Upper lobe of left lung (tissue), 6 donors: ENCODE results near the gene C1orf226. TPM values are rescaled to one million over a fixed set of nuclear protein-coding genes. Genes with fewer than 3 reads are reported as not detected.
A peak's percentile ranks its signal among the peaks of the same experiment; 100 is the strongest.

ENCODE experiments used
- ATAC-seq, 2 donors: fragments of 200-7000 bp; cut with Tn5 transposase; one replicate each; pipeline ENCODE4 v1.9.1; 2022; ENCODE audit warnings: mild to moderate bottlenecking in 2 of 2, moderate library complexity in 2 of 2; ENCODE audit not compliant: low FRiP score in 2 of 2
- DNase-seq, 2 donors: peaks; one replicate each; pipeline ENCODE4 v3.0.0-alpha.2; 2019 to 2020
- H3K27ac ChIP-seq, 4 donors: fragments of 200-600 bp; sonication (generic); one replicate each; pipeline ENCODE4 v1.5.1; 2016 to 2019
- H3K27me3 ChIP-seq, 4 donors: fragments of 200-600 bp; sonication (generic); one replicate each; pipeline ENCODE4 v1.5.1; 2017 to 2019
- H3K36me3 ChIP-seq, 4 donors: fragments of 200-600 bp; sonication (generic); one replicate each; pipeline ENCODE4 v1.5.1; 2016 to 2019
- H3K4me1 ChIP-seq, 4 donors: fragments of 200-600 bp; sonication (generic); one replicate each; pipeline ENCODE4 v1.5.1; 2018 to 2019
- H3K4me3 ChIP-seq, 4 donors: fragments of 200-600 bp; sonication (generic); one replicate each; pipeline ENCODE4 v1.5.1; 2017 to 2019; ENCODE audit warnings: mild to moderate bottlenecking in 2 of 4, moderate library complexity in 1 of 4
- H3K9me3 ChIP-seq, 4 donors: fragments of 200-600 bp; sonication (generic); one replicate each; pipeline ENCODE4 v1.5.1; 2018 to 2019
- CTCF ChIP-seq, 6 experiments: fragments of 450-650 bp in 4 of 6; fragments of 200-600 bp in 2 of 6; sonication (generic) in 2 of 6; IDR thresholded peaks; one replicate each; pipeline ENCODE4 v1.5.1; 2016 to 2019; ENCODE audit warnings: antibody characterized with exemption in 6 of 6
- EP300 ChIP-seq, 4 donors: sonication (generic); formaldehyde crosslinking; IDR thresholded peaks; one replicate each; pipeline ENCODE4 v1.5.1; 2017; ENCODE audit warnings: antibody characterized with exemption in 4 of 4, control low read depth in 2 of 4
- POLR2A ChIP-seq, 4 donors: fragments of 450-650 bp; IDR thresholded peaks; one replicate each; pipeline ENCODE4 v1.5.1; 2016 to 2017; ENCODE audit warnings: antibody characterized with exemption in 4 of 4, mild to moderate bottlenecking in 2 of 4
- POLR2AphosphoS5 ChIP-seq, 2 donors: sonication (generic); formaldehyde crosslinking; IDR thresholded peaks; one replicate each; pipeline ENCODE4 v1.5.1; 2017; ENCODE audit warnings: antibody characterized with exemption in 2 of 2
- WGBS, 2 donors: methylation state at CpG; one replicate each; pipeline ENCODE4 v1.1.5; 2017 to 2018; 5-methylcytosine and 5-hydroxymethylcytosine counted together
- total RNA-seq, 6 donors: library from RNA; depleted of rRNA in 4 of 6; stranded (reverse); fragments of >200 nt in 4 of 6; gene quantifications; one replicate each; pipeline versions ENCODE4 v1.1.0 to v1.2.1, GENCODE V29; 2016 to 2021
- donor health status: DM: no; HTN: no; CAD: no; lungs with moderate emphysema.
- donor health status: DM: no; HTN: yes; CAD: no; lungs with severe emphysema.

Gene C1orf226
- total RNA-seq, 6 donors from 2014 or later: 7.2 to 16.7 (median 10.9) TPM

DNA sequence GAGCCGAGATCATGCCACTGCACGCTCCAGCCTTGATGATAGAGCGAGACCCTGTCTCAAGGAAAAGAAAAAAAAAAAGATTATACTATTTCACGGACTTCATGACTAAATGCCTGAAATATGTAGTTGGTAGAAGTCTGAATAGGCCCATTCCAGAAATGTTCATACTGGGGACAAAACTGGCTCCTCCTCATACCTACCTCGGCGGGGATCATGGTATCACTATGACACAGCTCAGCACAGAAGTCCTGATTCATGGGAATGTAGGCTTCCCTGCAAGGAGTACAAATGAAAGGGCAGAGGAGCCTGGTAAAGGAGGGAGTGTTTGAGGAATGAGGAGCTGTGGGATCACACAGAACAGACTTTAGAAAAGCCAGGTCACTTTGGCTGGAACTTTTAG, 9.9 kb upstream of the C1orf226 start:
- H3K9me3 ChIP-seq: no peaks in the 10 kb centered on the region
- DNase-seq: no peak
- WGBS, 2 donors: 92% methylated on average over 6 of the region's 6 CpGs

GRCh38 chr1:162372159-162373071, 9.1 kb upstream of the C1orf226 start:
- Histone ChIP-seq H3K4me1 (no peaks in the 10 kb centered on the region), H3K4me3 (no peak overlapping the region), H3K27ac (no peak overlapping the region), H3K27me3 (no peaks in the 10 kb centered on the region), H3K36me3 (no peaks in the 10 kb centered on the region), H3K9me3 (no peaks in the 10 kb centered on the region)
- TF ChIP-seq CTCF (IDR thresholded peaks at IDR 0.05): no peak
- TF ChIP-seq EP300 (IDR thresholded peaks at IDR 0.05): no peak
- TF ChIP-seq POLR2AphosphoS5 (IDR thresholded peaks at IDR 0.05): no peak
- no peak for TF ChIP-seq POLR2A (IDR thresholded peaks at IDR 0.05)
- 74 to 81% methylated on average over 7 to 13 of the region's 13 CpGs for WGBS, 2 donors
- DNase-seq (peak in 1 of 2 donors; percentile 21), ATAC-seq (peak in 1 of 2 donors; percentile 5)

More for the DNA sequence above, 9.9 kb upstream of the C1orf226 start:
- Histone ChIP-seq H3K4me1 (no peaks in the 10 kb centered on the region), H3K4me3 (no peak overlapping the region), H3K27ac (no peak overlapping the region), H3K36me3 (no peaks in the 10 kb centered on the region), H3K27me3 (no peaks in the 10 kb centered on the region)
- ATAC-seq: no peak
- TF ChIP-seq EP300 (IDR thresholded peaks at IDR 0.05) (no peak), POLR2A (IDR thresholded peaks at IDR 0.05) (no peak), CTCF (IDR thresholded peaks at IDR 0.05) (no peak), POLR2AphosphoS5 (IDR thresholded peaks at IDR 0.05) (no peak)

- Histone ChIP-seq H3K9me3 (no peaks in the 10 kb centered on the region), H3K4me3 (no peak overlapping the region), H3K27me3 (no peaks in the 10 kb centered on the region), H3K36me3 (no peaks in the 10 kb centered on the region), H3K4me1 (no peaks in the 10 kb centered on the region), H3K27ac (peak overlapping the region in 1 of 4 donors; percentile 42)
- DNase-seq: no peak
- no peak for ATAC-seq
- WGBS, 2 donors: 87% methylated on average over 1 of the region's 1 CpG; no CpG with 5 or more reads in 1 of the 2 donors
- no peak for TF ChIP-seq POLR2AphosphoS5 (IDR thresholded peaks at IDR 0.05)
- no peak for TF ChIP-seq CTCF (IDR thresholded peaks at IDR 0.05)
- no peak for TF ChIP-seq POLR2A (IDR thresholded peaks at IDR 0.05)
- no peak for TF ChIP-seq EP300 (IDR thresholded peaks at IDR 0.05)
These were observed 8.5 kb upstream of the C1orf226 start for GRCh38 chr1:162373072-162373427.

GRCh38 chr1:162373541-162374260, 7.8 kb upstream of the C1orf226 start:
- WGBS, 2 donors: 83 to 86% methylated on average over 5 to 8 of the region's 8 CpGs
- Histone ChIP-seq H3K27ac (peak overlapping the region in 2 of 4 donors; percentile 20 to 42), H3K4me3 (no peak overlapping the region), H3K36me3 (no peaks in the 10 kb centered on the region), H3K9me3 (no peaks in the 10 kb centered on the region), H3K27me3 (no peaks in the 10 kb centered on the region), H3K4me1 (no peaks in the 10 kb centered on the region)
- DNase-seq: peak in 1 of 2 donors; percentile 74
- peak; percentile 31 to 78 for ATAC-seq
- no peak for TF ChIP-seq CTCF (IDR thresholded peaks at IDR 0.05)
- peak in 1 of 4 donors; percentile 8 for TF ChIP-seq EP300 (IDR thresholded peaks at IDR 0.05)
